GM03348 (cell line): Measurements from ENCODE around the gene LRMDA.

Source experiments
- DNase-seq: peaks from one replicate; pipeline ENCODE4 v3.0.0; 2012; ENCODE audit warnings: low spot score

LRMDA gene

GRCh38 chr10:75995720-75996119 lies 564.3 kb downstream of the LRMDA start:
- no peak for DNase-seq

- no peak for DNase-seq
Measured at GRCh38 chr10:75999001-75999400, 567.6 kb downstream of the LRMDA start.

DNA sequence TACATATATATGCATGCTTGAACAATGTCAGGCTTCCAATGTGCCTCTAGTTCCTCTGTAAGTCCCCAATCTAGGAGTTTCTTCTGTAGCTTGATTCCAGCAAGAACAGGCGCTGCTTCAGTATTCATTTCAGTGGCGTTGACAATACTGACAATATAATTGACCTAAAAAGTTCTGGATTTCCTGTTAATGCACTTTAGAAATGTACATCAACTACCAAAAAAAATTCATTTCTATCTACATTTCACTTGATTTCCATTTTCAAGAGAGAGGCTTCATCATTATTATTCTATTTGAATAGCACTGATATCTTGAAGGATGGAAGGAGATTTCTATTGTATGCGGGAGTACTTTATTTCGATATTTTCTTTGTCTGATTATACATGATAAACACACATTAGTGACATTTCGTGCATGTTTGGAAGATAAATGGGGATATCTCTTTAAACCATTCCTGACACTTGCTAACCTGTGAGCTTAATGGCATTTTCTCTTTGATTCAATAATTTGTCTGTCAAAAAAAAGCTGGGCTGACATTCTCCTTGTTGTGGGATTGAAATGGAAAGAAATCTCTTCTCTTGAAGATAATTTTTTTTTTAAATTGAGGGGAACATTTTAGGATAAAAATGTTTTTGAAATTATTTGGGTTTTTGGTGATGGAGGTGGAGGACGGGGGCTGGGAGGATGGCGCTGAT lies 568.2 kb downstream of the LRMDA start:
- no peak for DNase-seq

- no peak for DNase-seq
Measured at GRCh38 chr10:76000550-76000949, 569.1 kb downstream of the LRMDA start.

- DNase-seq: no peak
Measured at GRCh38 chr10:76001019-76001418, 569.6 kb downstream of the LRMDA start.

DNA sequence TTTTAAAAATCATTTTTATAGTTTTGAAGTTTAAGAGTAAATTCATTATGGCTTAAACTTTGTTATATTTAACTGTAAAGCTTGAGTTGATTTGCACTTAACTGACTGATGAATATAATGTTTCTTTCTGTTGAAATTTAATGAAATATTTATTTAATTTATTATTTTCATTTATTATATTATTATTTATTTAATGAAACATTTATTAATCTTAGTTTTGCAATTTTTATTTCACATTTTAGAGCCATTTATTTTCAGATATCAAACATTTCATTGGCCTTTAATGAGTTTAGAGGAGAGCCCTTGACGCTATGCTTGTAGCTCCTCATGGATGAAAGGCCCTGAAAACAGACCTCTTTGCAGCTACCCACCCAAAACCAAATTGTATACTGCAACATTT lies 570.0 kb downstream of the LRMDA start:
- no peak for DNase-seq

- DNase-seq: no peak
Measured at GRCh38 chr10:76002262-76002854, 570.9 kb downstream of the LRMDA start.

DNA sequence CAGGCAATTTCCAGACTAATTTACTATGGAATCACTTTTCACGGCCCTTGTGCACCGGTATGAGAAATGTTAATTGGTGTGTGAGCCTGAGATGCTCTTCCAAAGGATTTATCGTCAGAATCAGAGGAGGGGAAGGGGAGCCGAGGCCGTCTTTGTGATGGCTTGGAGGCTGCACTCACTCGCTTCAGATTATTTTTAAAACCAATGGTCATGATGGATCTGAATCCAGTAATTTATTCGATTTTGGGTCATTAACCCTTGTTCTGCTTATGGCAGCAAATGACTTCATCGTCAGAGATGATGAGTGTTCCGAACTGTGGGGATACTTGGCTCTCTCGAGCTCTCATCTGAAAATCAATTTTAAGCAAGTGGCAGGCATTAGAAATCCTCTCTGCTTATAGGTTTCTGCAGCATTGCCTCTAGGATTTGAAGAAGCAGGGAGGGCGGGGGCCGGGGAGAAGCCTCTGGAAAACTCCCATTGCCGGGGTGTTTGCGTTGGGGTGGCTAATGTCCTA lies 576.3 kb downstream of the LRMDA start:
- no peak for DNase-seq

GRCh38 chr10:76009531-76009930 lies 578.1 kb downstream of the LRMDA start:
- no peak for DNase-seq

DNA sequence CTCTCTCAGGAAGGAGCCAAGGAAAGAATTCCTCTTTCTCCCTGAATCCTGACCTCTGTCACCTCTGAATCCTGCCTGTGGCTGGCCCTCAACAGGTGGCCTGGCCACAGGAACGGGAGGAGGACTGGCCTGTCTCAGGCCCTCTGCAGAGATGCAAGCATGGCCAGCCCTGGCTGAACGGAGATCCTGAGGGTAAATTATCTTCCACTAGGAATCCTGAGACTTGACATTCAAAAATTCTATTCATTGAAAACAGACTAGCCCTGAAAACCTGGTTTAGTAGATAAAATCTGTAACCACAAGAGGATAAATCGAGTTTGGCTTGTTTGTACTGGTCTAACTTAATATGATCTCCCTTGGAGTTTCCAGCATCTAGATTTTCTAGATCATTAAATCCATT lies 579.3 kb downstream of the LRMDA start:
- DNase-seq: no peak

GRCh38 chr10:76012716-76013327 lies 581.4 kb downstream of the LRMDA start:
- DNase-seq: no peak

DNA sequence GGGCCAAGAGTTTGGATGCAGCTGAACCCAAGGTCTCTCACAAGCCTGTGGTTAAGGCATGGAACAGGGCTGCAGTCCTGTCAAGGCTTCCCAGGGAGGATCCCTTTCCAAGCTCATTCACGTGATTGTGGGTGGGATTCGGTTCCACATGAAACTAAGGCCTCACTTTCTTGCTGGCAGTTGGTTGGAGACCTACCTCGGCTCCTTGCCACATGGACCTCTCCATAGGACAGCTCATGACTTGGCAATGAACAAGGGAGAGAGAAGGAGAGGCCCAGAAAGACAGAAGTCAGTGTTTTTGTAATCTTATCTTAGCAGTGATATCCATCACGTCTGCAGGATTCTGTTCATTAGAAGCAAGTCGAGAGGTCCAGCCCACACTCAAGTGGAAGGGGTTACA lies 583.8 kb downstream of the LRMDA start:
- DNase-seq: no peak

DNA sequence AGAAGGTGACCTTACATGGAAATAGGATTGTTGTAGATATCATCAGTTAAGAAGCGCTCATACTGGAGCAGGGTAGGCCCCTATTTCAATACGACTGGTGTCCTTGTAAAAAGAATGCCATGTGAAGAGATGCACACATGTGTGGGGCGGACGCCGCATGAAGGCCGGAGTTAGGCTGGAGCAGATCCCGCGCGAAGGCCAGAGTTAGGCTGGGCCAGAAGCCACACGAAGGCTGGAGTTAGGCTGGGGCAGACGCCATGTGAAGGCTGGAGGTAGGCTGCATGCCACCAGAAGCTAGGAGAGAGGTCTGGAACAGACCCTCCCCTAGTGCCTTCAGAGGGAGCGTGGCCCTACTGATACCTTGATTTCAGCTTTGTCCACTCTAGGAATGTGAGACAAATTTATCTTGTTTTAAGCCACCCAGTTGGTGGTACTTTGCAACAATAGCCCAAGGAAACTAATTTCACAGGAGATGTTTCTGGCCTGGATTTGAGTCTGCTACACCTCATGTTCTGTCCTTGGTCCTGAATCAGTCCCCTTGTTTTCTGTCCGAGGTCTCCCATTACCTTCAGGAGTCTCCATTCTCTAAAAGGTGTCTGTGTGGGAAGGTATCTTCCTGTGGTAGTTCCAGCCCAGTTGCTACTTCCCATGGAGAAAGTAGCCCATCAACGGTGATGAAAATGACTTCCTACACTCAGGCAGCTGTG lies 585.8 kb downstream of the LRMDA start:
- peak; percentile 22 for DNase-seq

DNA sequence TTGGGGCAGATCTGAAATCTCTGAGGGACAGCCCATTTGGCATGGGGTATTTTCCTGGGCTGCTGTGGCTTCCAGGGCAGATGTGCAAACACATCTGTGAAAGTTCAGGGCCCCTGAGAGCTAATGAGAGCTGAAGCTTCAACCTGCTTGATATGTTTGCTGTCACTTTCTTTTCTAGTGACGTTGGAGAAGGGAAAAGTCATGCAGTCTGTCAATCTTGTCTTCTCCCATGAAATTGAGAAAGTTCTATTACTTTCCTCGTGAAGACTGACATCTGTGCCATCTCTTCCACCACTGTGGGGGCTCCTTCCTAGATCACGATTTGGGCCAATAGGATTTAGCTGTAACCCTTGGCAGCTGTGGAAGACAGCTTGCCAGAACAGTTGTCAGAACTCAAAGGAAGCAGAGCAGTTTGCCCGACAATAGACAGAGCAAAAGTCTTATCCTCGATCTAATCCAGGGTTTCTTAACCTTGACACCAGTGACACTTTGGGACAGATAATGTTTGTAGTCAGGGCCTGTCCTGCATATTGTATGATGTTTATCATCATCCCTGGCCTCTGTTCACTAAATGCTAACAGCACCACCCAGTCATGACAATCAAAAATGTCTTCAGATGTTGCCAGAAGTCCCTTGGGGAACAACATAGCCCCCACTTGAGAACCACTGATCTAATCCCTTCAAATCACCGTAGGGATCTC lies 586.5 kb downstream of the LRMDA start:
- DNase-seq: no peak

- no peak for DNase-seq
Measured at GRCh38 chr10:76020630-76021029, 589.2 kb downstream of the LRMDA start.

- DNase-seq: no peak
Measured at GRCh38 chr10:76021398-76021797, 590.0 kb downstream of the LRMDA start.

DNA sequence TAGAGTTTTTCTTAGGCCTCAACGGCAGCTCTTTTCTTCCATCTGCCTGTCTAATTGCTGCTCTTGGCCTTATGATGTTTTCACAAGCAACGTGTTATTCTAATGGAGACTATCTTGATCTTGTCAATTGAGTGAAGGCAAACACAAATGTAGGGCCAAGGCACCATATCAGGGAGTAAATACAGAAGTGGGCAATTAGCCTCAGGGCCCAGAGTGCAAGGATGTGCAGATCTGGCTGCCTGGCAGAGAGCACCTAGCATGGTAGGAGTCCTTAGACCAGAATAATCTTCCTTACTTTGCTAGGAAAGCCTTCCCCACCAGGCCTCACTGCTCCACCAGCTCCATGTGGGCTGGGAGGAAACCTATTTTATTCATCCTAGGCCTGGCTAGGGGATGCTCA lies 590.9 kb downstream of the LRMDA start:
- DNase-seq: no peak

- no peak for DNase-seq
Measured at GRCh38 chr10:76023007-76023406, 591.6 kb downstream of the LRMDA start.

GRCh38 chr10:76024460-76025123 lies 593.2 kb downstream of the LRMDA start:
- no peak for DNase-seq

DNA sequence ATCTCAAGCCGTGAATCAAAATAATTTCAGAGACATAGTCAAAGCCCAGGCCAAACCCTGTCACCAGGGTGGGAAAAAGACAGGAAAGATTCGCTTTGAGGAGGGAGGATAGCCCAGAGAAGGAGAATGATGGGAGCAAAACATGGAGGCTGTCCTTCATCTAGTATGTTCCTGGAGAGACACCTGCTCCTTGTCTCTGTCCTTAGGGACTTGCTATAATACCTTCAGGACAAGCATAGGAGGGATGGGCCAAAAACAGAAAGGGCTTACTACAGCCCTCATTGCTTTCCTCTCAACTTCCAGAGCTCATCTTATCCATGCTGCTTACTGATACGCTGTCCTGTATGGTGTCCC lies 593.7 kb downstream of the LRMDA start:
- DNase-seq: no peak

GRCh38 chr10:76026176-76026771 lies 594.9 kb downstream of the LRMDA start:
- no peak for DNase-seq
